K562 (cell line): Measurements from ENCODE around the gene IGF2R. TPM values are rescaled to one million over a fixed set of nuclear protein-coding genes. Genes with fewer than 3 reads are reported as not detected.

Source experiments
- ATAC-seq: fragments of 200-7000 bp; cut with Tn5 transposase; 3 replicates; pipeline ENCODE4 v1.9.1; 2020; ENCODE audit warnings: moderate library complexity
- BruUV-seq: library from RNA; stranded (reverse); fragments of 400-500 nt; replicated peaks from 2 replicates; lab custom pipeline; 2021; lab: Mats Ljungman, UMichigan
- CTCF ChIA-PET: fragments of 300-600 bp; formaldehyde crosslinking; extraction: SDS; loops from one replicate; lab custom pipeline; 2021; ENCODE audit warnings: low intra/inter-chr PET ratio; lab: Yijun Ruan, JAX
- POLR2A ChIA-PET: fragments of 300-600, 350-650 bp; sonication (Branson Sonifier 250); formaldehyde crosslinking; extraction: SDS; loops from one replicate; lab custom pipeline; 2021; ENCODE audit warnings: antibody characterized with exemption, inconsistent platforms; lab: Yijun Ruan, JAX
- DNase-seq, 4 experiments: peaks; one replicate each; pipeline versions ENCODE4 v3.0.0 to v3.0.0-alpha.2; 2011 to 2018; ENCODE audit warnings: low spot score in 3 of 4, mixed read lengths in 3 of 4; ENCODE audit errors: extremely low read depth in 1 of 4
- FAIRE-seq: peaks from 2 replicates; lab custom pipeline; 2011; peaks lifted over from hg19 to GRCh38; lab: Jason Lieb, UNC
- H2AFZ ChIP-seq: 2 replicates; pipeline ENCODE4 v1.6.0; 2011; ENCODE audit warnings: low read depth, low read length, control low read depth, inconsistent platforms
- H3K27ac ChIP-seq: fragments of 200-600 bp; 3 replicates; pipeline ENCODE4 v1.8.0; 2011; ENCODE audit warnings: low read depth, mild to moderate bottlenecking, control low read depth, inconsistent platforms, low read length, moderate library complexity, mixed read lengths; ENCODE audit errors: extremely low read depth
- H3K27me3 ChIP-seq, 2 experiments: fragments of 300-600 bp in 1 of 2; 2 replicates in 1 of 2; 3 replicates in 1 of 2; pipeline versions ENCODE4 v1.6.0 to v1.8.0; 2011; ENCODE audit warnings: inconsistent platforms in 2 of 2, low read length in 2 of 2, mild to moderate bottlenecking in 1 of 2, mixed read lengths in 1 of 2, moderate library complexity in 1 of 2; ENCODE audit not compliant: control insufficient read depth in 2 of 2, insufficient read depth in 2 of 2
- H3K36me3 ChIP-seq: fragments of 300-600 bp; 3 replicates; pipeline ENCODE4 v1.8.0; 2011; ENCODE audit warnings: mild to moderate bottlenecking, low read length, inconsistent platforms; ENCODE audit not compliant: control insufficient read depth, insufficient read depth
- H3K4me1 ChIP-seq, 2 experiments: fragments of 200-600 bp in 1 of 2; replicated peaks in 1 of 2; 2 replicates in 1 of 2; 3 replicates in 1 of 2; pipeline versions ENCODE4 v1.5.1 to v1.8.0; 2011; ENCODE audit warnings: inconsistent platforms in 2 of 2, low read length in 2 of 2, mild to moderate bottlenecking in 1 of 2, mixed read lengths in 1 of 2, moderate library complexity in 1 of 2; ENCODE audit not compliant: control insufficient read depth in 2 of 2, insufficient read depth in 2 of 2
- H3K4me2 ChIP-seq: 2 replicates; pipeline ENCODE4 v1.6.1; 2011; ENCODE audit warnings: low read length, control low read depth, inconsistent platforms, mixed read lengths; ENCODE audit not compliant: insufficient read depth
- H3K4me3 ChIP-seq: fragments of 200-600 bp; sonication (generic), shearing (Covaris generic); 2 replicates; pipeline ENCODE4 v1.5.1; 2016; ENCODE audit warnings: control low read depth, inconsistent platforms
- H3K79me2 ChIP-seq: fragments of 200-600 bp; 3 replicates; pipeline ENCODE4 v1.8.0; 2011; ENCODE audit warnings: low read length, inconsistent platforms; ENCODE audit not compliant: control insufficient read depth, insufficient read depth
- H3K9ac ChIP-seq, 2 experiments: 2 replicates each; pipeline versions ENCODE4 v1.6.0 to v1.6.1; 2011; ENCODE audit warnings: low read depth in 2 of 2, low read length in 2 of 2, control low read depth in 1 of 2, inconsistent platforms in 1 of 2, mild to moderate bottlenecking in 1 of 2, mixed read lengths in 1 of 2; ENCODE audit not compliant: insufficient read depth in 1 of 2
- H3K9me1 ChIP-seq: one replicate; pipeline ENCODE4 v1.6.0; 2011; ENCODE audit warnings: inconsistent platforms, mild to moderate bottlenecking, low read length, moderate library complexity; ENCODE audit not compliant: control insufficient read depth, insufficient read depth
- H3K9me3 ChIP-seq: replicated peaks from 2 replicates; pipeline ENCODE4 v1.5.1; 2011; ENCODE audit warnings: low read depth, low read length, inconsistent platforms; ENCODE audit not compliant: control insufficient read depth, insufficient read depth
- H4K20me1 ChIP-seq: replicated peaks from 2 replicates; pipeline ENCODE4 v1.6.1; 2011; ENCODE audit warnings: low read length, inconsistent platforms, mixed read lengths; ENCODE audit not compliant: control insufficient read depth, insufficient read depth
- EP400 ChIP-seq: fragments of 450-650 bp; IDR thresholded peaks from 2 replicates; pipeline ENCODE4 v1.6.1; 2017; ENCODE audit warnings: antibody characterized with exemption, mild to moderate bottlenecking, moderate library complexity
- NCOA6 ChIP-seq: fragments of 450-650 bp; IDR thresholded peaks from 2 replicates; pipeline ENCODE4 v1.6.1; 2017; ENCODE audit warnings: mild to moderate bottlenecking
- NR2C1 ChIP-seq, 2 experiments: fragments of 450-650 bp; IDR thresholded peaks; 2 replicates each; pipeline ENCODE4 v1.6.1; 2017; ENCODE audit warnings: mild to moderate bottlenecking in 2 of 2, antibody characterized with exemption in 1 of 2, inconsistent platforms in 1 of 2, missing compliant biosample characterization in 1 of 2, missing genetic modification characterization in 1 of 2
- POLR2G ChIP-seq: fragments of 200-400 bp; formaldehyde crosslinking; IDR thresholded peaks from 2 replicates; pipeline ENCODE4 v1.6.1; 2017; ENCODE audit warnings: low read depth, mild to moderate bottlenecking, antibody characterized with exemption, low read length, moderate library complexity
- SRSF7 ChIP-seq: fragments of 200-400 bp; formaldehyde crosslinking; optimal IDR thresholded peaks from 2 replicates; pipeline ENCODE3; 2017; ENCODE audit warnings: mild to moderate bottlenecking, low read depth, low read length
- SRSF9 ChIP-seq: fragments of 200-400 bp; formaldehyde crosslinking; IDR thresholded peaks from 2 replicates; pipeline ENCODE4 v1.6.1; 2017; ENCODE audit warnings: low read depth, low read length, borderline replicate concordance
- TAF15 ChIP-seq: fragments of 200-400 bp; formaldehyde crosslinking; IDR thresholded peaks from 2 replicates; pipeline ENCODE4 v1.6.1; 2017; ENCODE audit warnings: mild to moderate bottlenecking, low read depth, low read length, moderate library complexity
- ZNF24 ChIP-seq: fragments of 450-650 bp; IDR thresholded peaks from 2 replicates; pipeline ENCODE4 v1.6.1; 2016
- ZNF354B ChIP-seq: fragments of 250-450 bp; sonication (Bioruptor Pico); IDR thresholded peaks from 2 replicates; pipeline ENCODE4 v1.4.0; 2020
- ZNF584 ChIP-seq: fragments of 200-800 bp; sonication (Bioruptor generic); IDR thresholded peaks from 2 replicates; pipeline ENCODE4 v1.6.1; 2016; ENCODE audit warnings: low read depth, mild to moderate bottlenecking, missing genetic modification characterization, missing compliant biosample characterization
- WGBS: fragments of 100-300 bp; shearing (Covaris generic); methylation state at CpG from one replicate; pipeline ENCODE4 v1.1.6; 2016; ENCODE audit warnings: low coverage, mixed read lengths; ENCODE audit not compliant: insufficient coverage; ENCODE audit errors: missing lambda C conversion rate; 5-methylcytosine and 5-hydroxymethylcytosine counted together
- in situ Hi-C: fragments of 300-500 bp; cut with MboI; formaldehyde crosslinking; loops from 4 replicates; pipeline ENCODE4 v1.15.0; 2018; ENCODE audit warnings: inconsistent platforms, mixed read lengths
- intact Hi-C: fragments of 100-400 bp; cut with micrococcal nuclease; formaldehyde crosslinking; loops from 2 replicates; pipeline ENCODE4 v1.14.2; 2022
- polyA plus RNA-seq, 8 experiments: library from polyadenylated mRNA; depleted of rRNA in 4 of 8; stranded (reverse) in 5 of 8; unstranded in 3 of 8; fragments of >200 nt; fragmentation: Nextera tagmentation in 2 of 8; fragmentation: Illumina TruSeq in 1 of 8; extraction: Ambion mirVana in 2 of 8; extraction: Trizol in 1 of 8; gene quantifications; 2 replicates each; pipeline versions ENCODE4 v1.2.1 to v1.2.3, GENCODE V29; 2011 to 2014; ENCODE audit warnings: inconsistent platforms in 1 of 8, missing spikeins in 1 of 8
- total RNA-seq, 7 experiments: library from RNA; depleted of rRNA in 6 of 7; stranded (reverse); fragments of >200 nt in 6 of 7; fragmentation: Illumina TruSeq in 2 of 7; extraction: Trizol in 2 of 7; gene quantifications; 2 replicates each; pipeline versions ENCODE4 v1.2.1 to v1.2.3, GENCODE V29; 2011 to 2021; ENCODE audit warnings: low replicate concordance in 1 of 7
- TF ChIP-seq, protein P1 (sequence below): fragments of 250-450 bp; sonication (Bioruptor Pico); IDR thresholded peaks from 2 replicates; pipeline ENCODE4 v1.8.0; 2022; ENCODE audit warnings: moderate library complexity, mild to moderate bottlenecking, inconsistent platforms
- TF ChIP-seq, protein P2 (sequence below): fragments of 450-650 bp; IDR thresholded peaks from 2 replicates; pipeline ENCODE4 v1.6.1; 2017; ENCODE audit warnings: antibody characterized with exemption
- TF ChIP-seq, protein P3 (sequence below): sonication (generic); IDR thresholded peaks from 2 replicates; pipeline ENCODE4 v1.6.1; 2016

IGF2R gene
- total and polyA plus RNA-seq, 9 of the 15 experiments (the other 6 are each of a cell fraction or from before 2014, with no cell fraction given): 3.5 to 92.3 (median 34.5) TPM

DNA sequence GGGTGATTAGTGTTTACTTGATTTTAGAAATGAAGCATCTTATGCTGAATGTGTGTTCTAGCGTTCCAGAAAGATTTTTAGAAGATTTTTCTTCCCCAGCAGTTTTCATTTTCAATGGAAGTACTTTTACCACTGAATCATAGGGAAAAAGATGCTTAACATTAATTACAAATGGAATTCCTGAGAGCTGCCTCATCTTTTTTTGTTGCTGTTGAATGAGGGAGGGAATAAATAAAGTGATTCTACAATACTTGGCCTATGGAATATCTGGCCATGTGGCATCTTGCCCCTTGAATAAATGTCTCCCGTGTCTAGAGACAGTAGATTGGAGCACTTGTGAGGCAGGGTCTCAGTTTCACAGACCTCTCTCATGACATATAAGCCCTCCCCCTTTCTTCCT lies 108.6 kb downstream of the IGF2R start (continued):
- TF ChIP-seq SRSF7 (no peak), TAF15 (no peak), ZNF354B (CRISPR knock-in tag) (no peak), NR2C1 (IDR thresholded peaks at IDR 0.05) (no peak), NR2C1 (tag; IDR thresholded peaks at IDR 0.05) (no peak)

DNA sequence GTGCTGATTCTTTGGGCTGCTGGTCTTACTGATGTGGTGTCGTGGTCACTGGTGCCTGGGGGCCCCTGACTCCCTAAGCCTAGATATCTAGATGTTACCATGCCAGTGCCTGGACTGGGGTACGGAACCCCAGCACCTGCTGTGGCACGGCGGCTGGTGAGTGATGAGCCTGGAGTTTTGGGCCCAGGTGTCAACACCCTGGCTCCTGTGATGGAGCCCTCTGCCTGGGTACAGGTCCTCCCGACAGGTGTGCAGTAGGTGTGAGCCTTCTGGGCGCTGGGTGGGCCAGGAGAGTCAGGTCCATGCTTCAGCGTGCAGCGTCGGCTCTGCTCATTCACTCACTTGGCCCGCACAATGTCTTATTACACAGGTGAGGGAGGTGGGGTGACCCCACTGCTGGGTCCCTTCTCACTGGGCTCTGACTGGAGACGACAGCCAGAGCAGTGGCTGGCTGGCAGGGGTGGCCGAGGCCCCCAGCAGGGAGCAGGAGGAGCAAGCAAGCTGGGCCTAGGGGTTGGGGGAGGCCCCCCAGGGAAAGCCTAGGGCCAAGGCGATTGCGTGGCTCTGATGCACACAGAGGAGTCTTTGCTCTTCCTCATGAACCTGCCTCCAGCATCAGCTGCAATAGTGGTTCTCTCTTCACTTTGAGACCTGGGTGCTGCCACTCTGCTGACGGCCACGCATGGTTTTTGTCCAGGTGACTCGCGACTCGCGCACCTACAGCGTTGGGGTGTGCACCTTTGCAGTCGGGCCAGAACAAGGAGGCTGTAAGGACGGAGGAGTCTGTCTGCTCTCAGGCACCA lies 110.2 kb downstream of the IGF2R start:
- no peak for ATAC-seq
- Histone ChIP-seq H3K27me3 (no peaks in the 10 kb centered on the region), H3K4me2 (no peak overlapping the region), H4K20me1 (no peaks in the 10 kb centered on the region), H3K4me1 (no peaks in the 10 kb centered on the region), H3K9ac (no peak overlapping the region), H3K4me3 (no peak overlapping the region), H3K9me3 (no peaks in the 10 kb centered on the region), H3K79me2 (no peaks in the 10 kb centered on the region)
- intact Hi-C loops (no loop called here), in situ Hi-C loops (no loop called here)
- BruUV-seq: no TSS peak
- POLR2A ChIA-PET: interaction anchor here (1.2 kb wide), 1 partner anchor 9 kb away, joined by 4 read pairs; no protein-coding TSS in a partner anchor
- FAIRE-seq: no peak
- TF ChIP-seq ZNF24 (no peak), POLR2G (peak; percentile 47; the same call in 1 of the 2 replicates), SRSF9 (no peak), NCOA6 (no peak), ZNF584 (CRISPR knock-in tag) (no peak), EP400 (no peak)
- TF ChIP-seq, protein P1, sequence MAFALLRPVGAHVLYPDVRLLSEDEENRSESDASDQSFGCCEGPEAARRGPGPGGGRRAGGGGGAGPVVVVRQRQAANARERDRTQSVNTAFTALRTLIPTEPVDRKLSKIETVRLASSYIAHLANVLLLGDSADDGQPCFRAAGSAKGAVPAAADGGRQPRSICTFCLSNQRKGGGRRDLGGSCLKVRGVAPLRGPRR (CRISPR knock-in tag): no peak
- TF ChIP-seq, protein P2, sequence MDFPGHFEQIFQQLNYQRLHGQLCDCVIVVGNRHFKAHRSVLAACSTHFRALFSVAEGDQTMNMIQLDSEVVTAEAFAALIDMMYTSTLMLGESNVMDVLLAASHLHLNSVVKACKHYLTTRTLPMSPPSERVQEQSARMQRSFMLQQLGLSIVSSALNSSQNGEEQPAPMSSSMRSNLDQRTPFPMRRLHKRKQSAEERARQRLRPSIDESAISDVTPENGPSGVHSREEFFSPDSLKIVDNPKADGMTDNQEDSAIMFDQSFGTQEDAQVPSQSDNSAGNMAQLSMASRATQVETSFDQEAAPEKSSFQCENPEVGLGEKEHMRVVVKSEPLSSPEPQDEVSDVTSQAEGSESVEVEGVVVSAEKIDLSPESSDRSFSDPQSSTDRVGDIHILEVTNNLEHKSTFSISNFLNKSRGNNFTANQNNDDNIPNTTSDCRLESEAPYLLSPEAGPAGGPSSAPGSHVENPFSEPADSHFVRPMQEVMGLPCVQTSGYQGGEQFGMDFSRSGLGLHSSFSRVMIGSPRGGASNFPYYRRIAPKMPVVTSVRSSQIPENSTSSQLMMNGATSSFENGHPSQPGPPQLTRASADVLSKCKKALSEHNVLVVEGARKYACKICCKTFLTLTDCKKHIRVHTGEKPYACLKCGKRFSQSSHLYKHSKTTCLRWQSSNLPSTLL: no peak
- TF ChIP-seq, protein P3, sequence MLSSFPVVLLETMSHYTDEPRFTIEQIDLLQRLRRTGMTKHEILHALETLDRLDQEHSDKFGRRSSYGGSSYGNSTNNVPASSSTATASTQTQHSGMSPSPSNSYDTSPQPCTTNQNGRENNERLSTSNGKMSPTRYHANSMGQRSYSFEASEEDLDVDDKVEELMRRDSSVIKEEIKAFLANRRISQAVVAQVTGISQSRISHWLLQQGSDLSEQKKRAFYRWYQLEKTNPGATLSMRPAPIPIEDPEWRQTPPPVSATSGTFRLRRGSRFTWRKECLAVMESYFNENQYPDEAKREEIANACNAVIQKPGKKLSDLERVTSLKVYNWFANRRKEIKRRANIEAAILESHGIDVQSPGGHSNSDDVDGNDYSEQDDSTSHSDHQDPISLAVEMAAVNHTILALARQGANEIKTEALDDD: no peak
- TF ChIP-seq, all 486 proteins: peak for 1
- CTCF ChIA-PET: no interaction called here
- Histone ChIP-seq H3K36me3 (peaks cover 94% of the 10 kb centered on the region), H2AFZ (no peak overlapping the region), H3K9me1 (no peaks in the 10 kb centered on the region), H3K27ac (no peak overlapping the region)
- WGBS: 98% methylated on average over 21 of the region's 23 CpGs
- DNase-seq: no peak
